IPS-NIHi11 (cell line): ENCODE data around the gene LTK.
A peak's percentile ranks its signal among the peaks of the same experiment; 100 is the strongest.

Experiments
- DNase-seq: peaks from one replicate; pipeline ENCODE4 v3.0.0; 2012; ENCODE audit warnings: mixed read lengths, low spot score

The LTK gene

GRCh38 chr15:41498657-41499056 lies 15.0 kb downstream of the LTK start:
- no peak for DNase-seq

GRCh38 chr15:41495736-41496599 lies 17.7 kb downstream of the LTK start:
- peak; percentile 61 for DNase-seq

GRCh38 chr15:41494922-41495735 lies 18.5 kb downstream of the LTK start:
- DNase-seq = peak; percentile 39

GRCh38 chr15:41494190-41494921 lies 19.3 kb downstream of the LTK start:
- peak; percentile 77 for DNase-seq

- DNase-seq = no peak
Observed at GRCh38 chr15:41493902-41494189, 19.8 kb downstream of the LTK start.

- peak; percentile 85 for DNase-seq
Observed at GRCh38 chr15:41493205-41493901, 20.3 kb downstream of the LTK start, which contains the start of gene ITPKA. Gene ITPKA, plus strand, starts transcription at chr15:41493874. Its CDS starts 54 bp downstream, at chr15:41493928.

GRCh38 chr15:41492597-41493204 lies 20.9 kb downstream of the LTK start:
- no peak for DNase-seq

GRCh38 chr15:41491889-41492288 lies 21.7 kb downstream of the LTK start:
- DNase-seq = no peak

GRCh38 chr15:41490355-41490754 lies 23.3 kb downstream of the LTK start:
- no peak for DNase-seq

GRCh38 chr15:41489641-41490040 lies 24.0 kb downstream of the LTK start:
- DNase-seq = no peak

GRCh38 chr15:41487802-41488201 lies 25.8 kb downstream of the LTK start:
- DNase-seq = no peak

- DNase-seq = no peak
Observed at GRCh38 chr15:41487381-41487780, 26.2 kb downstream of the LTK start.

GRCh38 chr15:41486286-41486685 lies 27.3 kb downstream of the LTK start:
- DNase-seq = no peak

- DNase-seq = no peak
Observed at GRCh38 chr15:41484937-41485625, 28.5 kb downstream of the LTK start.

- DNase-seq = no peak
Observed at GRCh38 chr15:41483519-41483918, 30.1 kb downstream of the LTK start.

- no peak for DNase-seq
Observed at GRCh38 chr15:41483115-41483514, 30.5 kb downstream of the LTK start.

GRCh38 chr15:41482110-41482877 lies 31.3 kb downstream of the LTK start:
- DNase-seq = no peak

- no peak for DNase-seq
Observed at GRCh38 chr15:41480396-41481140, 33.1 kb downstream of the LTK start.

- DNase-seq = no peak
Observed at GRCh38 chr15:41476416-41477048, 37.1 kb downstream of the LTK start.
